DMS79 treated with DMSO at 0.1 percent for 48 hours (cell line): ENCODE data around the gene ABCA13.

ENCODE experiments used
- DNase-seq: peaks from one replicate; lab custom pipeline; 2025; lab: John Stamatoyannopoulos, UW

The ABCA13 gene

DNA sequence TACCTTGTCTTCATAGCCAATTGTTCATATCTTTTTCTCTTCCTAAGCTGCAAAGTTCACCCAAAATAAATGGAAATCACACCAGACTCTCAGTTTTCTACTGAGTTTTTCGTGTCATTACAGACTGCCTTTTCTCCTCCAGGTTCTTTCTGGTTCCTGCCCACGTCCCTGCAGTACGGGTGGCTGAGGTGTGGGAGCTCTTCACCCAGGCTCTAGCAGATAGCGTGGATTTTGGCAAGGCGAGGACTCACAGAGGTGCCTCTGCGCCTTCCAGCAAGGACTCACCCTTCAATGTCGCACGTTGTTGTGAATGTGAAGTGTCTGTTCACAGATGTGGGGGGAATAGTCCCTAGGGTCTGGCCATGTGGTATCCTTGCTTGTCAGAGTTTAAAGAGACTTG is 71.6 kb downstream of the ABCA13 start:
- DNase-seq, result no peak

DNA sequence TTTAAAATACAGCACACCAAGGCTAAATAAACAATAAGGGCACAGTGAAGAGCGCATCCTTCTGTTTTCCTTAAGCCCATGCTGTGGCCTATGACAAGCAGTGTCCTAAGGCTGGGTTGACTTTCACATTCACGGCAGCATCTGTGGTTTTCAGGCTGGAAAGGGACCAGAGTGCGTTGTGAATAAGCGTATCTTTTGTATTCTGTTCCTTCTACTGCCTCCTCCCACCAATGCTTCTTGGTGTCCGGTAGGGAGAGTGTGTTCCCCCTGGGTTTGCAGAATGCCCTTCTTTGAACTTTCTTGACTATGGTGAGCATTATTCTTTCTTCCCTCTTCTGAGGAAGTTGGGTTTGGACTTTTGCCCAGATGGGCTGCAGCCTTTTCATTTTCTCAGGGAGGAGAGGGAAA is 73.6 kb downstream of the ABCA13 start:
- DNase-seq, result no peak

DNA sequence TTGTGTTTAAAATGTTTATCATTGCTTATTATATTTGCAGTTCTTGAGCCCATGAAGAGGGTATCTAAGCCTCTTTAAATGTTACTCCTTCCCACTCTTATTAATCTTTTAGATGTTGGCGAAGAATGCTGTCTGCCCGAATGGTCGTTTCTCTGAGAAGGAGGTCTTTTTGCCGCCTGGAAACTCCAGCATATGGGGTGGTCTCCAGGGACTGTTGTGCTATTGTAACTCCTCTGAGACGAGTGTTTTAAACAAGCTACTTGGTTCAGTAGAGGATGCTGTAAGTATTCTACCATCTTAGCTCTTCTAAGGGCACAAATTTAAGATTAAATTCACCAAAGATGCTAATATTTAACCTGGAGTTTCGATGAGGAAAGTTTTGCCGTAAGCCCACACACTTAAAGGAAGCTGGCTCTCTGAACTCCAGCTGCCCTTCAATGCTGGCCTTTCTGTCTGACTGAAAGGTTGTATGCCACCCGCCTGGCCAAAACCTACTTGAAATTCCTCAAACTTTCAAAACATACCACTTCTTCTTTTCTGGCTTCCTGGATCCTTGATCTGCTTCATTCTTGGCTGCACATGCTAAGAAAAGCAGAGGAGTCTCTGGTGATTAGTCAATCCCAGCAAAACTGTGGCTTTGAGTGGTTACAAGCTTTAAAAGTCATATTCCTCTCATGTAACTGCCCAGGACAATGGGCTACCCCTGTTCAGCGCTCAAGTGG is 74.7 kb downstream of the ABCA13 start:
- no peak for DNase-seq

DNA sequence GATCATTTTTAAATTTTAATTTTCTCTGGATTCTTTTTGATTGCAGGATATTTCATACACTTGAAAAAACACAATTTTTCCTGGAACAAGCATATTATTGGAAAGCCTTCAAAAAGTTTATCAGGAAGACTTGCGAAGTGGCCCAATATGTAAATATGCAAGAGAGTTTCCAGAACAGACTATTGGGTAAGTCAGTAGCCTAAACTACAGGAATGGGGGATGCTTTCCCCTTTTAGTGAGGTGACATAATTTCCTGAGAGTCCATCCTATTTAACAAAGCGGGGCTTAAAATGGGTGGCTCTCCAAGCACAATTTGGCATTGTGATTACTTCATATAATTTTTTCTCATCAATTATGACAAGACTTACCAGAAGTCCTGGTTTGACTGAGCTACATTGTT is 77.9 kb downstream of the ABCA13 start:
- no peak for DNase-seq

DNA sequence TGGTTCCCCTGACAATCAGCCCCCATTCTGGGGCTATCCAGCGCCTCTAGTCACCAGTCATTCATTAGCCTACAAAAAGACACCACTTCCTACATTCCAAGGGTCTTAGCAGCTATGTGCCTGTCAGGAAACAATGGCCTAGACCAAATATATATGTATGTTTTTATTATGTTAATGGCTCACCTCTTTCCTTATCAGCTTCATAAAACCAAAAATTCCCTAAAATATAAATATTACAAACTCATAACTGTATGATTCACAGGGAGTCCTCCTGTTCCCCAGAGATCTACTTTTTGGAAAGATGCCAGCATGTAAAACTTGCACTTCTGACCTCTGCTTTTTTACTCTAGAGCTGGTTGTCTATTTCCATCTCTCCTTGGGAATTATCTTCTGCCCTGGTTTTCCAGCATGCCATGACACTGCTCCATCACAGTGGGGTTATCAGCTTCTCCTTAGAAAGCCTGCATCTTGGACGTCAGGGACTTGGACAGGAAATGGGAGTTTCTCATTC is 79.2 kb downstream of the ABCA13 start:
- no peak for DNase-seq

DNA sequence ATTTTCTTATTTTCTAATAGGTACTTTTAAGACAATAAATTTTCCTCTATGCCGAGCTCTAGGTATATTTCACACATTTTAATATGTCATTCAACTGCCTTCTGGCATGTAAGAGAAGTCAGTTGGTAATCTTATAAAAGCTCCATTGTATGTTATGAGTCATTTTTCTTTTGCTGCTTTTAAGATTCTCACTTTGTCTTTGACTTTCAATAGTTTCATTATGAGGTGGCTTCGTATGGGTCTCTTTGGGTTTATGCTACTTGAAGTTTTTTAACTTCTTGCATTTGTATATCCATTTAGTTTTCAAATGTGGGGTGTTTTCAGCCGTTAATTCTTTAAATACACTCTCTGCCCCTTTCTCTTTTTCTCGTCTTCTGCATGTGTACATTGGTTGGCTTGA is 80.5 kb downstream of the ABCA13 start:
- DNase-seq, result no peak

DNA sequence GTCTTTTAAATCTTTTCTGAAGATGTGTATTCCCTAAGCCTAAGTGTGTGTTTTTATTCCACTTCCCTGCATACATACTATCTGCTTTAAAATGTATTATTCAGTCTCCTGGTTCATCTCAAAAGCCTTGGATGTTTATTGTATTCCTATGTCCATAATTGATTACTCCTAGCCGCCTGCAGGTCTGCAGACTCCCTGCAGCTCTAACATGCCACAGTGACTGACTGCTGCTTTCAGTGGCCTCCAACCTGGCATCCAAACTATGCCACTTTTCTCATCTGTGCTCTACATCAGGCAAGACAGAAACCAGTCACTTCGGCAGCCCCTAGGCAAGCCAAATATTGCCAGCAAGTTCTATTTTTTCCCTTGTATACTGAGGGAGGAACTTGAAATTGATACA is 81.7 kb downstream of the ABCA13 start:
- DNase-seq, result no peak

DNA sequence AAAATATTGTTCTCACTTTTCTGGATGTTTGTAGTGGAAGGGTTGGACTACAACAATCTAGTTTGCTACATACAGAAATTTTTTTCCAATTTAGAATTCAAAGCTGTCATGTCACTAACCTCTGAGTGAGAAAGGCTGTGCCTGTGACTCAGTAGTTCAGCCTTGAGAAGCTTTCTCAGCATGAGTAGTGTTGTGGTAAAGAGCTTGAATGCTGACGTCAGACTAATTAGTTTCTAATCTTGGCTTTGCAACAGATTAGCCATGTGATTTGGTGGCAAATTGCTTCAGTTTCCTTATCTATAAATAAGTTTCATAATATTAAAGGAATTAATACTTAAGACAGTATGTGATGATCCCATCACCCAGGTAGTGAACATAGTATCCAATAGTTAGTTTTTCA is 83.8 kb downstream of the ABCA13 start:
- no peak for DNase-seq

DNA sequence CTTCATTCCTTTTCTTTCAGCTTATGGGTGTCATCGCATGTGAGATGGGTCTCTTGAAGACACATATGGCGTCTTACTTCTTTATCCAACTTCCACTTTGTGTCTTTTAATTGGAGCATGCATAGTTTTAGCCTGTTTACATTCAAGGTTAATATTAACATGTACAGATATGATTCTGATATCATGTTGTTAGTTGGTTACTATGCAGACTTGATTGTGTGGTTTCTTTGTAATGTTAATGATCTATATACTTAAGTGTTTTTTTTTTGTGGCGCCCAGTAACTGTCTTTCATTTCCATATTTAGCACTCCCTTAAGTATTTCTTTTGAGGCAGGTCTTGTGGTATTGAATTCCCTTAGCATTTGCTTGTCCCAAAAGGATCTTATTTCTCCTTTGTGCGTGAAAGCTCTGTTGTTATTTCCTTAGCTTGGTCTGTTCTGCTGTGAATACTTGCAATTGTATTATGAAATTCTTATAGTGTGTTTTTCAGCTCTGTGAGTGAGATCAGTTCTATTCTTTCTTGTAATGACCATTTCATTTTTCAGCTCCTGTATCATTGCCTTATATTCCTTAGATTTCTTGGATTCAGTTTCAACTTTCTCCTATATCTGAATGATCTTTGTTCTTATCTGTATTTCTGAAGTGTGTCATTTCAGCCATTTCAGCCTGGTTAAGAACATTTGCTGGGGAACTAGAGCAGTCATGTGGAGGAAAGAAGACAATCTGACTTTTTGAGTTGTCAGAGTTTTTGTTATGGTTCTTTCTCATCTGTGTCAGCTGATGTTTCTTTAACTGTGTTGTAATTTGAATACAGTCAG is 88.4 kb downstream of the ABCA13 start:
- DNase-seq, result no peak

DNA sequence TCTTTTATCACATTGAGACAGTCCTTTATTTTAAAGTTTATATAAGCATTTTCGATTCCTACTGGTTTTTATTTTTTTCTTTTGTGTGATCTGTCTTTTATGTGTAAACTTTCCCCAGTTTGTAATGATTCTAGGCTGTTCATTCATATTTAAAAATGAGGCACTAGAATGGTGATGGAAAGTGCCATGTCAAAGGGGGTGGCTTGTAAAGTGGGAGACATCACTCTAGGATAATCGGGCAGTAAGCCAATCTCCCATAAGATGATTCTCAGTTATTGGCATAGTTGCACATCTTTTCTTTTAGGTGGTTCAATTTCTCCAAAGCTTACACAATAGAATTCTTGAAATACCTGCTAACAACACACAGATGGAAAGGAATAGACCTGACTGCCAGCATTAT is 90.4 kb downstream of the ABCA13 start:
- no peak for DNase-seq

DNA sequence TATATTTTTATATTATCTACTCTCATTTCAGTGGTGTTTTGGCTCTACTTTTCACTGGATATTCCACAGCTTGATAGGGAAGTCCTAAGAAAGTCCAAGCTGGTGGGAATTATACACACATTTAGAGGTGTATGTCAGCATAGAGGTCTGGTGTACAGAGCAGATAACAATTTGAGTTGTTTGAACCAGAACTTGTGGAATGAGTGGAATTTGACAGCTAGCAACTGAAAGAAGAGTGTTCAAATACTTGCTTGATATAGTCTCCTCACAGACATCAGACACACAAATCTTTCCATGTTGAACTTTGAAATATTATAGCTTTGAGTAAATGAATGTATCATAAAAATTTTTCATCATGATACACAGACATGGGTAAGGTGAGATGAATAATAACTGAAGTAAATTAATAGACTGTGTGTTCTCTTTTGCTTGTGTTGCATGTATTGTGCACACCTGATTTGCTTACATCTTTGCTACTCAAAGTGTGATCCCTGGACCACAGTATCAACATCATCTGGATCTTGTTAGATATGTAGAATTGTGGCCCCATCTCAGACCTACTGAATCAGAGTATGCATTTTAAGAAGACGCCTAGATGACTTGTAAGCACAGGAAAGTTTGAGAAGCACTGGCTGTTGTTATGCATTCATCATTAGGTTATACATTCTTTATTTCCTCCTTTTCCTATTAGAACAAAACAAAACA is 91.5 kb downstream of the ABCA13 start:
- no peak for DNase-seq

DNA sequence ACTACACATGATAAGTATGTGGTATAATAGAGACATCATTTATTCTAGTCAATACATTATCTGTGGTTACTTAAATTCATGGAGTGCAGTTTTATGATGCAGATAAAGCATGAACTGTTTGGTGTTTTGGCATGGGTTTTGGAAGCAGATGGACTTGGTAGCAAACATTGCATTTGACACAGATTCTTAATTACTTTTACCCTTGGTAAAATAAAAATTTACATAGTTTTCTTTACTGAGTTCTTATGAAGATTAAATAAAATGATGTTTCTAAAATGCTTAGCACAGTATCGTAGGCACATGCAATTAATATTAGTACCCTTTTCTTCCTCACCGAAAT is 92.0 kb downstream of the ABCA13 start:
- no peak for DNase-seq

DNA sequence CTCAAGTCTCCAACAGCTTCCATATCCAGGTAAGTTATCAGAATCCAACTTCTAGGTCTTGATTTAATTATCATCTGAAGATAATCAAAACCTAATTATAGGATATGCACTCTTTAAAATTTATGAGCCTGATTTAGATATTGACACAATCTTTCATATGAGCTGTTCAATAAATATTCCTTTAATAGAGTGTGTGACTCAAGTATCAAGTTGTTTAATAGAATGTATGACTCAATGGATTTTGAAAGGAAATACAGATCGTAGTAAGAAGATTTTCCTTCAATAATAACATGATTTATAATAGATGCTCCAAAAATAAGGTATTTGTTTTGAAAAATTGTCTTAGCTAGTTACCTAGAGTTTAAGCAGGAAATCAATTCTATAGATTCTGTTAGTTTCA is 97.8 kb downstream of the ABCA13 start:
- DNase-seq, result no peak

DNA sequence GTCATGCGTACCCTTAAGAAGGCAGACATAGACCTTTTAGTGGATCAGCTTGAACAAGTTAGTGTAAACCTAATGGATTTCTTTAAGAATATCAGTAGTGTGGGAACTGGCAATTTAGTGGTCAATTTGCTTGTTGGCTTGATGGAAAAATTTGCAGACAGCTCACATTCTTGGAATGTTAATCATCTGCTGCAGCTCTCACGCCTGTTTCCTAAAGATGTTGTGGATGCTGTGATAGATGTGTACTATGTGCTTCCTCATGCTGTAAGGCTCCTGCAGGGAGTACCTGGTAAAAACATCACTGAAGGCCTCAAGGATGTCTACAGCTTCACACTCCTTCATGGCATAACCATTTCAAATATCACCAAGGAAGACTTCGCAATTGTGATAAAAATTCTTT is 103.4 kb downstream of the ABCA13 start:
- DNase-seq, result no peak

DNA sequence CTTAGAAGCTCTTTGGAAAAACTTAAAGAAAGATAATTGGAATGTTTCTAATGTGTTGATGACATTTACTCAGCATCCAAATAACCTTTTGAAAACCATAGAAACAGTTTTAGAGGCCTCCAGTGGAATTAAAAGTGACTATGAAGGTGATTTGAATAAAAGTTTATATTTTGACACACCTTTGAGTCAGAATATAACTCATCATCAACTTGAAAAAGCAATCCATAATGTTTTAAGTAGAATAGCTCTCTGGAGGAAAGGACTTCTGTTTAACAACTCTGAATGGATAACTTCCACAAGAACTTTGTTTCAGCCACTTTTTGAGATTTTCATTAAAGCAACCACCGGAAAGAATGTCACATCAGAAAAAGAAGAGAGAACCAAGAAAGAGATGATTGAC is 108.2 kb downstream of the ABCA13 start:
- DNase-seq, result no peak

DNA sequence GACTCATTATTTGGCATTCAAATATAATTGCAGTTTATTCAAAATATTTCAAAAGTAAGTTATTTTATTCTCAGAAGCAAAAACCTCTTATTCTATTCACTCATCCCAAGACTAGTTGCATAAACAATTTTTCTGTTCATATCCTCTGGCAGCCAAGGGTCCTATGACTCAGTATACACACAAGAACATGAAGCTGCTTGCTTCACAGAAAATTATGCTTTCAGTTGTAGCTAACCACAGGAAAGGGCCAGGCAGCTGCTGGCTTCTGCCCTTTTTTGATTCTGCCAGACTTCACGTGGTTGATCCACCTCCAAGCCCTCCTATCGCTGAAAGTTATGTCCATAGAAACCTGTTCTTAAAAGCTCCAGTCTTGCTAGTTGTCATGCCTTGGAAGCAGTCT is 108.8 kb downstream of the ABCA13 start:
- DNase-seq, result no peak

DNA sequence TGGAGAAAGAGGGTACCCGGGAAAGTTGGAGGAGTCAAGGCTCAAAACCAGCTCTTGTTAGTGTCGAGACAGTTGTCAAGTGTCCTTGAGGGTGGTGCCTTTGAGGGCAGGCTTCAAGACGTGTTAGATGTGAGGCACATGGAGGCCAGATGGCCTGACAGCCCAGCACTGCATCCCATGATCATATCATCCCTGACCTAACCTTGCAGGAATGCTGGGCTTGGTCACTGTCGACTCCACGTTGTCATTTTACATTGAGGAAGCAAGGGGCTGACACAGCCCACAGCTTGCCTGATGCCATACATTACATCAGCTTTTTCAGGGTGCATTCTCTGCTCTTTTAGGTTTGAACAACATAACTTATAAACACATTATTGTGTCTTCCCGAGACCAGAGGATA is 114.1 kb downstream of the ABCA13 start:
- no peak for DNase-seq

DNA sequence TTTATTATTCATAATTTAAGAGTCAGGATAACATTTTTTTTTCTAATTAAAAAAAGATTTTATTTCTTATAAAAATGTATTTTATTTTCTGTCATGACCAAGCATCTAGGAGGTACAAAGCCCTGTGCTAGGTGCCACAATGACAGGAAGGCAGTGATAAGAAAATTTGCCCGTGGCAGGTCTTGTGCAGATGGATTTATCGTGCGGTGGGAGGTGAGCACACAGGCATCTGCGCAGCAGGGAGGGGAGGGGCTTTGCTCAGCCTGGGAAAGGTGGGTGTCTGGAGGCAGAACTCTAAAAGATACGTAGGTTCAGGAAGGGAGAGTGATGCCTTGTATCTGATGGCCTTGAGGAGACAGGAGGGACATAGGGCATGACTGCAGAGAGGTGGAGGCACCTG is 115.6 kb downstream of the ABCA13 start:
- DNase-seq, result no peak

DNA sequence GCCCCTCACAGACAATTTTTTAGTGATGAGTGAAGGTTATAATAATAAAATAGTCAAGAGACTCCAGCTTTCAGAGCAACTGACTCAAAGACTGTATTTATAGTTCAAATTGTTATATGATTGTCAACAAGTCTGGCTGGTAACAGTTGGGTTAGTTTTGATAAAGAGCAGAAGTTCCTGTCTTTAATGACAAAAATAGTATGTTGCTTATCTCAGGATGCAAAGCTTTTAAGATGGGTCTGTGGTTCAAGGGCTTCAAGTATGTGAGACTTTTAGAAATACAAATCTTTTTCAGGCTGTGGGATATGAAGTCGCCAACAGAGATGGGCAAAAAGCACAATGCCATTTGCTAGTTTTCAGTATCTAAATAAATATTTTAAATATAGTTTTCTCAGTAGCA is 118.4 kb downstream of the ABCA13 start:
- no peak for DNase-seq

DNA sequence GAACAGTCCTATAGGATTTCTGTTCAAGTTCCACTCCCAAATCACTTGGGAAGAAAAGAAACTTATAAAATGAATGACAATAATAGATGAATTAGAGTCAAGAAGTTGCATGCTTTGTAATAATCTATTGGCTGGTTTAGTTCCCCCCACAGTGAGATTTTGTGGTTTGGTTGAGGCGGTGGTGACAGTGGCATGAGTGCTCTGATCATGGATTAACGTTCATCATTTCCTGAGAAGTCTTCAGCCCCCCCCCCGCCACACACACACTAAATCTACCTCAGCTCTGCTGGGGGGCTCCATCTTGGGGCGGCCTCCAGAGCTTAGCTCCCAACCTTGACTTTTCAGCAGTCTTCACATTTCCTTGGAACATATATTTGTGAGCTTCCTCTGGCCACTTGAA is 121.7 kb downstream of the ABCA13 start:
- no peak for DNase-seq

DNA sequence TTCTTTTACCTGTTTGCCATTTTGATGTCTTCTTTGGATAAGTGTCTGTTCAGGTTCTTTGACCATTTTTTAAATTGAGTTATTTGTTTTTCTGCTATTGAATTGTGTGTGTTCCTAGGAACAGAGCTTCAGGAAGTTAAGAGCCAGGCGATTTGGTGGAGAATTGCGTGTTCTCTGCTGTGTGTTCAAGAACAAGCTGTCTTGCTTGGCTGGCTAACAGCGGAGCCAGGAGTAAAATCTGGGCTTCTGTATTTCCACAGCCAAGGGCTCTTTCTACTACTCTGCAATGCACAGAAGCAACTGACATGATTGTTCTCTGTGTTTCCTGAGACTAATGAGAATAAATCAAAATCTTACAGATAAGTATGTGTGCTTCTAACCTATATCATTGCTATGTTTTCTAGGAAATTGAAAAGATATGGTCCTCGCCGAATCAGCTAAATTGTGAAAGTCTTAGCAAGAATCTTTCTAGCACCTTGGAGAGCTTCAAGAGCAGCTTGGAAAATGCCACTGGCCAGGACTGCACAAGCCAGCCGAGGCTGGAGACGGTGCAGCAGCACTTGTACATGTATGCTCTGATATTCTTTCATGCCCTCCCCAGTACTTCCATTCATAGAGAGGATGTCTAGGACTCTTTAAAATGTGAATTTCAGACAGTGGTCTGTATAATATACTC is 124.2 kb downstream of the ABCA13 start:
- no peak for DNase-seq

DNA sequence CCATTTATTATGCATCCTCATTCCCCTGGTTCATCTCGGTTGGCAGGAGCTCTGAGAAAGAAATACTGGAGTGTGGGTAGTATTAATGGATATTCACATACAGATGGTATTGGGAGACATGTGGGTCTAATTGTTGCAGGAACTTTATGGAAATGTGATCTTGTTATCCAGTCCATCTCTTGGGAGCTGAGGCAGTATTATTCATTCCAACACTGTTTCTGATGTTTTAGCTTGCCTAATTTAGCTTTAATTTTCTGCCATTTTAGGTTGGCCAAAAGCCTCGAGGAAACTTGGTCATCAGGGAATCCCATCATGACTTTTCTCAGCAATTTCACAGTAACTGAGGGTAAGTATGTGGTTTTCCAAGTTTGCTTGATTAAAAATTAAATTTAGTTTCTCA is 125.7 kb downstream of the ABCA13 start:
- no peak for DNase-seq

DNA sequence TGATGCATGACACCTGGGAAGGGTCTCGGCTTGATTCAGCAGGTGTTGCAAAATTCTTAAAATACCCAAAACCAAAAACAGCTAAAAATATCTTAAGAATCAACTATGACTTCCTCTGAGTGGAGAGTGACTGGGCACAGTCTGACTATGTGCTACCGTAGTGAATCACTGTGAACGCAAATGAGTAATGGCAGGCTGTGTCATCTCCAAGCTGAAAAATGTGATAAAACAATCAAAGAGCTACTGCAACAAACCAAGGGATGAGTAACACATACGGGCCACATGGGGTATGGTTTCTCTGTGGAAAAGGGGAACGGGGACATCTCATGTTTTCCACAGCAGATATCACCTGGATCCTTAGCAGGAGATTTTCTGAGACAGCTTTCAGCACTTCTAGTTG is 127.5 kb downstream of the ABCA13 start:
- DNase-seq, result no peak
